Uterus (tissue), 2 donors: Measurements from ENCODE around the gene NXPE3.

ENCODE experiments used
- CTCF ChIP-seq, 4 experiments: fragments of 200-600 bp in 2 of 4; fragments of 450-650 bp in 2 of 4; sonication (generic) in 2 of 4; IDR thresholded peaks; one replicate each; pipeline ENCODE4 v1.5.1; 2016 to 2019; ENCODE audit warnings: antibody characterized with exemption in 4 of 4, mild to moderate bottlenecking in 2 of 4, moderate library complexity in 1 of 4
- POLR2A ChIP-seq, 2 donors: fragments of 450-650 bp; IDR thresholded peaks; one replicate each; pipeline ENCODE4 v1.6.1; 2016; ENCODE audit warnings: antibody characterized with exemption in 2 of 2, mild to moderate bottlenecking in 1 of 2, moderate library complexity in 1 of 2

GRCh38 chr3:101784855-101785613 lies 6.0 kb downstream of the NXPE3 start:
- TF ChIP-seq CTCF (IDR thresholded peaks at IDR 0.05), result no peak
- no peak for TF ChIP-seq POLR2A (IDR thresholded peaks at IDR 0.05)
